Muscle of arm (tissue), 12 donors: ENCODE measurements around the gene OXCT2. TPM values are rescaled to one million over a fixed set of nuclear protein-coding genes. Genes with fewer than 3 reads are reported as not detected.
"Not testable (repeated sequence)": the region's sequence is repeated elsewhere in the genome, so short reads cannot be mapped to it uniquely, and the experiment has no call there.

Experiments
- DNase-seq: peaks from one replicate; pipeline ENCODE4 v3.0.0-alpha.2; 2013
- polyA plus RNA-seq, 12 donors: library from polyadenylated mRNA; unstranded; fragments of 120-200 nt; gene quantifications; one replicate each; pipeline ENCODE4 v1.2.1, GENCODE V29; 2013; ENCODE audit not compliant: insufficient read length in 12 of 12

Gene OXCT2
- polyA plus RNA-seq, 12 donors = 0.09 to 0.66 (median 0.21) TPM; not detected in 5

GRCh38 chr1:39787964-39788363 is 16.8 kb upstream of the OXCT2 start:
- DNase-seq = not testable (repeated sequence)

DNA sequence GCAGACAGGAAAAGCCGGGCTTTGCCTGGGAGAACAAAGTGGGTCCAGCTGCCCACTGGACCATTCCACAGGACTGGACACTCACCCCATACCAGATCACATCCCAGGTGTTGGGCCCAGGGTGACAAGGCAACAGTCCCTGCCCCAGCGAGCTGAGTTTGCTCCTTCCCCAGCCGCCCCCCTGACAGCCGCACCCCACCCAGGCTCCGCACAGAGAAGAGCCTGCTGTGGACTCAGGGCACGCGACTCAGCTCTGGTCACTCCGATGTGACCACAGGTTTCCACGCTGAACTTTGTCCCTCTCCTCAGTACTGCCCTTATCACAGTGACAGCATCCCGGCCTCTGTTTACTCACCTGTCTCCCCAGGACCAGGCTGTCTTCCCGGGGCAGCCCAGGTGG is 16.3 kb upstream of the OXCT2 start:
- DNase-seq = no peak

- DNase-seq = not testable (repeated sequence)
Measured at GRCh38 chr1:39787108-39787375, 15.9 kb upstream of the OXCT2 start.

DNA sequence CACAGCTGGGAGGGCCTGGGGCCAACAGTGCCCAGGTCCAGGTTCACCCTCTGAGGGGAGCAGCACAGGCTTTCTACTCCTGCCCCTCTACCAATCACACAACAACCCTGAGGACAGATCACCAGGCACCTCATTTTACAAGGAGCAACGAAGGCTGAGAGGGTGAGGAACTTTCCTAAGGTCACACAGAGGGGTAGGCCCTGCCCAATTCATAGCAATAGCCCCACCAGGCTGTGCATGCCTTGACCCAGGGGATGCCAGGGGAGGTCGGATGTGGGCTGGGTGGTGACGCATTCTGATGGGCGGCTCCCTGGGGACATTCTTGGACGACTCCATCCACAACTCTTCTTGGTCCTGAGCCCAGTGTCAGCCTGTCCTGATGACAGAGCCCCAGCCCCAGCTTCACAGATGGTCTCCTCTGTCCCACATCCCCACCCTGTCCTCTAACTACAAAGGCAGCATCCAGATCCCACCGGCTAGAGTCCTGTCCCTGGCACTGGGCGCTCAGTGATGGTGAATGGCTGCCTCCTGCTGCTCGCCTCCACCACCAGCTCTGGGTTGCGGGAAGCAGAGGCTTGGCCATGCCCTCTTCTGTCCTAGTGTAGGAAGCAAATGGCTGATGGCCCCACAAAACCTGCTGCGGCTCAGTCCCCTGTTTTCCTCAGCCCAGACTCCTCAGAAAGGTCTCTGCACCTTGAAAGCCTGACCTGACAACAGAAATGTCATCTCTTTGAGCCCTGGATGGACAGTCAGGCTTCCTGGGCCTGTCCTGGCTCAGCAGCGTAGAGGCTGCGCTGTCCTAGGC is 15.4 kb upstream of the OXCT2 start:
- not testable (repeated sequence) for DNase-seq

DNA sequence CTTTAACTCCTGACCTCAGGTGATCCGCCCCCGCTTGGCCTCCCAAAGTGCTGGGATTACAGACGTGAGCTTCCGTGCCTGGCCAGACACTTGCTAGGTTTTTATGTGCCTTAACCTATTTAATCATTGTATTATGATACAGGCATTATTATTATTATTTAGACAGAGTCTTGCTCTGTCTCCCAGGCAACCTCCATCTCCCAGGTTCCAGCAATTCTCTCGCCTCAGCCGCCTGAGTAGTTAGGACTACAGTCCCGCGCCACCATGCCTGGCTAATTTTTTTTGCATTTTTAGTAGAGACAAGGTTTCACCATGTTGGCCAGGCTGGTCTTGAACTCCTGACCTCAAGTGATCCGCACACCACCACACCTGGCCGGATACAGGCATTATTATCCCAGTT is 11.5 kb upstream of the OXCT2 start:
- not testable (repeated sequence) for DNase-seq

- no peak for DNase-seq
Measured at GRCh38 chr1:39782103-39782502, 11.0 kb upstream of the OXCT2 start.

DNA sequence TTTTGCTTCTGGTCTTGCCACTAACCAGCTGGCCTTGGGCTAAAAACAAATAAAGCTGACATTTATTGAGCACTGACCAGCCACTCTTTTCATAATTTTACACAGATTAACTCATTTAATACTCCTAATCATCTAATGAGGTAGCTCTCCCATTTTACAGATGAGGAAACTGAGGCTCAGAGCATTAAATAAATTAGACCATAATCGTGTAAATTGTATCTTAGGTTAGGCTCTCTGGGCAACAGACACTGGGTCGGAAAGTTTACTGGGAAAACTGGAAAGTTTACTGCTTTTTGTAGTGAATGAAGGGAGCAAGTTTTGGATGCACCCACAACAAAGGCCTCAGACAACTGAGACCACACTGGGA is 10.2 kb upstream of the OXCT2 start:
- DNase-seq = no peak

DNA sequence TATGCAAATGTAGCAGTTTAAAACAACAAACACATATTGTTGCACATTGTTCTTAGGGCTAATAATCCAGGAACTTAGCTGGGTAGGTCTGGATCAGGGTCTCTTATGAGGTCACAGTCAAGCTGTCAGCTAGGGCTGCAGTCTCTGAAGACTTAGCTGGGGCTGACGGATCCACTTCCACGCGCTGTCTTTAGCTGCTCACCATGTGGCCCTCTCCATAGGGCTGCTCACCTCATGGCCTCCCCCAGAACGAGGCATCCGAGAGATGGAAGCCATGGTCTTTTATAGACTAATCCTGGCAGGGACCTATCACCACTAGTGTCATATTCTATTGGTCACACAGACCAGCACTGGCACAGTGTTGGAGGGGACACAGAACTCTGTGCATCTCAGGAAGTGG is 8.7 kb upstream of the OXCT2 start:
- no peak for DNase-seq

DNA sequence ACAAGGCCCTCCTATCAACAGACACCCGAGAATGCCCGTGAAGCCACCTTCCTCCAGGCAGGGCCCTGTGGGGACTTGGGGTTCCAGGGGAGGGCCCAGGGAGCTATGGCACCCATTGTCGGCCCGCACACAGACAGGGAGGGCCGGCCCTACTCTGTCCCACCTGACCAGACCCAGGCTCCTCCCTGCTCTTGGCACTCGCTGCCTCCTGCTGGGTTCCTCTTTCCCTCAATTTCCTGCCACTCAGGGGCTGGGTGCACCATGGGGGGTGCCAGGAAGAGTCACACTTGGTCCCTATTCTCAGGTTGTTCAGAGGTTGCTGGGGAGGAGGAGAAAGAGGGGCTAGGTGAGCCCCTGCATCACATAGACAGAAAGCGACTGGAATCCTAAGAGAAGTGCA is 8.0 kb upstream of the OXCT2 start:
- no peak for DNase-seq

DNA sequence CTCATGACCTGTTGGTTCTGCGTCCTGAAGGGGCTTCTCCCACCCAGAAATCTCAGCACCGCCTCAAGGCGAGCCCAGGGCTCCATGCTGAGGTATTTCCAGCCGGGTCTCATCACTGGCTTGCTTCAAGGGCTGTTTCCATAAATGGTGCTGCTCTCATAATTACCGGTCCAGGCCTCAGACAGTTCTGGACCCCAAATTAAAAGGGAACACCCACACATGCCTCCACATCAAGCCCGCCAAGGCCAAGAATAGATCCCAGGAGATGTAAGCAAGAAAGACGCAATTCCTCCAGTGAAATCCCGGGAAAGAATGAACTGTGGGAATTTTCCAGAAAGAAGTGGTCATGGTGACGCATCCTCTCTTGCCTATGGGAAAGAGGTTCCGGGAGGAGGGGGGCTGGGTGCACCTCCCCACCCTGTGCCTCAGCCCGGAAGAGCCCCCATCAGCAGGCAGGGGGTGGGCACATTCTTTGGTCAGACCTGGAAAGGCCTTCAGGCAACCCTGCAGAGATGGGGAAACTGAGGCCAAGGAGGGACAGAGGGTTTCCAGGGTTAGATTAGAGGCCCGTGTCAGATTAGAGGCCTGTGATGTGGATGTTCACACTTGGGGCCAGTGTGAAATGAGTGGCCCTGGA is 7.4 kb upstream of the OXCT2 start:
- DNase-seq = not testable (repeated sequence)

GRCh38 chr1:39777896-39778295 is 6.7 kb upstream of the OXCT2 start:
- DNase-seq = not testable (repeated sequence)

DNA sequence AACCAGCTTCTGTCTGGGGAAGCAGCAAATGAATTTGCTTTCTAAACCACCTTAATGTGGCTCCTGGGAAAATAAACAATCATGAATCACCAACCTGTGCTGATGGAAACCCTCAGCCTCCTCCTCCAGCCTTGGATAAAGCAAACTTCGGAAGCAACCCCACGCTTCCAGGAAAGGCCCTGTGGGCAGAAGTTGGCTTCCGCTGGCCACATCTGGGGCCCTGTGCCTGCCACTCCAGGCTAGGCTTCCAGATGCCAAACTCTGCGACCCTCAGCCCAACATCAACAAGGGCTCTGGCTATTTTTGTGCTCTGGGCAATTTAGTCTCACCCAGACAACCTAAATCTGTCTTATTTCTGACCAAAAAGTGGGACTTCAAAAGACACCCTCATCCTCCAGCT is 6.2 kb upstream of the OXCT2 start:
- no peak for DNase-seq

GRCh38 chr1:39776886-39777285 is 5.7 kb upstream of the OXCT2 start:
- no peak for DNase-seq

DNA sequence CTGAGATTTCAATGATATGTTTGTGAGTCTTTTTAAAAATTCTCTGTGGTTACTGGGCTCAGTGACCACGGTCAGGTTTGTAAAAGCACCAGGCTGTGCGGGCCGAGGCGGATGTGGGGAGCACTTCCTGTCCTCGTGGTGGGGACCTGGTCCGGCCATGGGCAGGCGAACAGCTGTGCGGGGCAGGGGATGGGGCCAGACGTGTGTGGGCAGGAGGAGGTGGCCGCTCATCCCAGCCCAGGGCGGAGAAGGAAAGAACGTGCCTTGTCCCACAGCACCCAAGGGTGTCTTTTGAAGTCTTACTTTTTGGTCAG is 5.2 kb upstream of the OXCT2 start:
- DNase-seq = no peak

GRCh38 chr1:39775676-39776399 is 4.7 kb upstream of the OXCT2 start:
- not testable (repeated sequence) for DNase-seq

DNA sequence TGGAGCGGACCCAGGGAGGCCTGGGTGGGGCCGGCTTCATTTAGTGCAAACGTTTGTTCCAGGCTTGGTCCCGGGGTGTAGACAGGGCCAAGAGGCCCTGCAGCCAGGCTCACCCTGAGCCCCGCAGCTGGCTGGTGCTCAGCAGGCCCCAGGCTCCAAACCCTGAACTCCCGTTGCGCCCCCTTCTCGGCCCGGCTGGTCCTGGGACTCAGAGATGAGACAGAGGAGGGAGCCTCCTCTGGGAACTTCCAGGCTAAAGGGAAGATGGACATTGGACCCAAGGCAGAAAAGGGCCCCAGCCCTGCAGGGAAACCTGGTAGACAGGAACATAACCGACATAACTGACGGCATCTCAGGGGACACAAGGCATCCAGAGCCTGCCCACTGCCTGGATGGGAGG is 4.0 kb upstream of the OXCT2 start:
- DNase-seq = not testable (repeated sequence)

GRCh38 chr1:39773369-39773979 is 2.3 kb upstream of the OXCT2 start:
- DNase-seq = not testable (repeated sequence)

GRCh38 chr1:39770100-39771021 is 787 bp downstream of the OXCT2 start:
- not testable (repeated sequence) for DNase-seq

DNA sequence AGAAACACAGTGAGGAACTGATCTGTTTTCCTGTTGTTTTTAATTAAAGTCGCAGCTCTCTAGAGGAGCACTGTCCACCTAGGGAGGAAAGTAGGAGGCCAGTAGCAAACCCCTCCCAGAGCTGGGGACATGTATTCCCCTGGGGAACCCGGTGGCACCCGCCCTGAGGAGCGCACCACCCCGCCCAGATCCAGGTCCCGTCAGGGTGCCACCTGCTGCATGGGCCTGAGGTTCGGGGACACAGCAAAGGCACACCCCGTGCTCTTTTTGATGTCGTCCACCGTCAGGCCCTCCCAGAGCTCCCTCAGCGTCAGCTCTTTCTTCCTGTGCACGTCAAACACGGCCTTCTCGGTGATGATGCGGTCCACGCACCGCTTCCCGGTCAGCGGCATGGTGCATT is 1.6 kb downstream of the OXCT2 start:
- DNase-seq = not testable (repeated sequence)

GRCh38 chr1:39766466-39766865 is 4.7 kb downstream of the OXCT2 start:
- DNase-seq = not testable (repeated sequence)

DNA sequence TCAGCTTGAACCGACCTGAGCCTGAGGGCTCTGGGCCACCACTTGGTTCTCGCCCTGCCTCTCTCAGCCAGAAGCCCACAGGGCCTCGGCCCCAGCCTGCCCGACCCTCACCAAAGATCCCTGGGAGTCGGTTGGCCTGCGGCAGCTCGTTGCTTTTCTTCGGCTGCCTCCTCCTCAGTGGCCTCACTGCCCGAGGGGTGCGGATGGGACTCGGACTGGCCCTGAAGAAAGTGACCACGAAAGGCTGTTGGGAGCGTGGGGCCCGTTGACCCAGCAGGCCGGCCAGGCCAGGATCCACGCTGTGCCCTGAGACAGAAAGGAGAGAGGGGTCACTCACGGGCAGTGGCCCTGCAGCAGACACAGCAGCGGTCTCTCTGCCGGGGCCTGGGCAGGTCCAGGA is 6.6 kb downstream of the OXCT2 start:
- DNase-seq = not testable (repeated sequence)
